ENCODE data around the gene TRUB2. TPM values are rescaled to one million over a fixed set of nuclear protein-coding genes. Genes with fewer than 3 reads are reported as not detected.

Gene TRUB2
- total and polyA plus RNA-seq, 4 donors = 9.8 to 14.3 (median 11.4) TPM

DNA sequence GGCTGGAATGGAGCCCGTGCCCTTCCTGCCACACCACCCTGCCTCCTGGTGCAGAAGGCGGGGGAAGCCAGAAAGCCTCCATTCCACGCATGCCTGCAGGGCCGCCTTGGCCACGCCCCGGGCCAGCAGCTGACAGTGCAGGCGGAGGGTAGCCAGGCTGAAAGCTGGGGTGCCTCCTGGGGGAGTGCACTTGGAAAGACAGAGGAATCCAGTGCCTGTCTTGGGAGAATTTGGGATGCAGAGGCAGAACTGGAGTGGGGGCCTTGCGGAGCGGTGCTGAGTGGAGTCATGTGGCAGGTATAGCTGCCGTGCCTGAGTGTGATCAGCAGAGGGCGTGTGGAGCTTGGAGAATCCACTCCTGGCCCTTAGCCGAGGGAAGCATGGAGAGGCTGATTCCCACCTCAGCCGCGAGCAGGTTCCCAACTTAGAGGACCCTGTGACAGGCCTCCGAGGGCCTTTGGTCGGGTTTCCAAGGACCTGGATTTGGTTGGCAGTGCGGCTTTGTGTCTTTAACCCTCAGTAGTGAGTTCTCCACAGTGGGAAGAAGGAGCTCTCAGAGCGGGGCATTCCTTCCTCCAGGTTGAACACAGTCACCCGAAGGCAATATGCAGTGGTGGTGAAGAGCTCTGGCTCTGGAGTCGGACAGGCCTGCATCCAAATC, 39.9 kb upstream of the TRUB2 start:
- no peaks in the 10 kb centered on the region for H3K27me3 ChIP-seq (ENCODE audit: control insufficient read depth in 1 of 2, insufficient read depth in 2 of 2, low read length in 1 of 2)
- H3K4me3 ChIP-seq (ENCODE audit: low read length in 2 of 2) = no peak overlapping the region
- H3K4me1 ChIP-seq (ENCODE audit: control insufficient read depth in 1 of 2, insufficient read depth in 2 of 2, low read length in 2 of 2) = no peaks in the 10 kb centered on the region
- intact Hi-C loops (cut with DNase I) = loop anchor here in 1 of 2 donors (5.0 kb wide), 1 partner anchor 55 kb away; no protein-coding TSS in a partner anchor
- no peak overlapping the region for H3K27ac ChIP-seq (ENCODE audit: low read depth in 1 of 2, low read length in 2 of 2)
- peaks cover 0 to 1% of the 10 kb centered on the region in 2 donors for H3K36me3 ChIP-seq (ENCODE audit: control insufficient read depth in 1 of 2, insufficient read depth in 2 of 2, low read length in 1 of 2)
- no peaks in the 10 kb centered on the region for H3K9me3 ChIP-seq (ENCODE audit: control insufficient read depth, low read length)
- WGBS, 2 donors = 6 to 7% methylated on average over 20 of the region's 20 CpGs
- DNase-seq (peak; percentile 90 to 91), ATAC-seq (ENCODE audit: low FRiP score) (peak; percentile 94)

DNA sequence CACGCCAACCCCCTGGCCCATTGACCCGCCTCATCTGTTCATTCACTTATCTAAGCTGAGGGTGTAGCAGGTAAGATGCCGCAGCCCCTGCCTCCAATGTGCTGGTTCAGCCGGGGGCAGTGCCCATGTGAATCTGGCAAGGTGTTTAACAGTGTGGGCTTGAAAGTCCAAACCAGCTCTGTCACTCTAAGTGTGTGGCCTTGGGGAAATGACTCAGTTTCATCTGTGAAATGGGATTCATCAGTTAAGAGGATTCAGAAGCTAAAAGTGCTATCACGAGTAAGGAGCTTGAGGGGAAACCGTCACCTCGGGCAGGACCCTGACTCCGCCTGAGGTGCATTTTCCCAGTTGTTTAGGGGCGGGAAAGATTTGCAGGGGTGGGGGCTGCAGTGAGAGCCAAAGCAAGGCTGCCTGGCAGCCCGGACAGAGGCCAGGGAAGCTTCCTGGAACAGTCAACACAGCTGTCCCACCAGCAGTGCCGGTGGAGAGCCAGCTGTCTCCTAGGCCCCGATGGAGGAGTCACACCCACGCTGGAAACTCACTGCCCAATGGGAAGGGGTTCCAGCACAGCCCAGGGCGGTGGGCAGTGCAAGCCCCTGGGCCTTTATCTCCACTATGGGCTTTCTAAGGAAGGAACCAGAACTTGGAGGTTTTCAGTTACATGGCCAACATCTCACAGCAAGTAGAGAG, 39.2 kb upstream of the TRUB2 start:
- no peaks in the 10 kb centered on the region for H3K27me3 ChIP-seq (ENCODE audit: control insufficient read depth in 1 of 2, insufficient read depth in 2 of 2, low read length in 1 of 2)
- H3K4me1 ChIP-seq (ENCODE audit: control insufficient read depth in 1 of 2, insufficient read depth in 2 of 2, low read length in 2 of 2) = no peaks in the 10 kb centered on the region
- 44 to 48% methylated on average over 14 of the region's 14 CpGs for WGBS, 2 donors
- no peak for DNase-seq
- ATAC-seq (ENCODE audit: low FRiP score) = no peak
- H3K4me3 ChIP-seq (ENCODE audit: low read length in 2 of 2) = no peak overlapping the region
- intact Hi-C loops (cut with DNase I) = loop anchor here in 1 of 2 donors (5.0 kb wide), 1 partner anchor 56 kb away; no protein-coding TSS in a partner anchor
- H3K27ac ChIP-seq (ENCODE audit: low read depth in 1 of 2, low read length in 2 of 2) = peak overlapping the region in 1 of 2 donors; percentile 29
- no peaks in the 10 kb centered on the region for H3K9me3 ChIP-seq (ENCODE audit: control insufficient read depth, low read length)
- peaks cover 0 to 1% of the 10 kb centered on the region in 2 donors for H3K36me3 ChIP-seq (ENCODE audit: control insufficient read depth in 1 of 2, insufficient read depth in 2 of 2, low read length in 1 of 2)

DNA sequence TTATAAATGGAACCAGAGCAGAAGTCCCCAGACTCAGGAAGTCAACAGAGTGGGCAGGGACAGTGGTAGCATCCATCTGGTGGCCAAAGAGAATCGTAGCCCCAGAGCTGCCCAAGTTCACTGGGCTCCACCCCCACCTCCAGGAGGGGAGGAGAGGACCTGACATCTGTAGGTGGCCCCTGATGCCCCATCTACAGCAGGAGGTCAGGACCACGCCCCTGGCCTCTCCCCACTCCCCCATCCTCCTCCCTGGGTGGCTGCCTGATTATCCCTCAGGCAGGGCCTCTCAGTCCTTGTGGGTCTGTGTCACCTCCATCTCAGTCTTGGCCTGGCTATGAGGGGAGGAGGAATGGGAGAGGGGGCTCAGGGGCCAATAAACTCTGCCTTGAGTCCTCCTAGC, 38.6 kb upstream of the TRUB2 start:
- Histone ChIP-seq H3K4me3 (ENCODE audit: low read length in 2 of 2) (no peak overlapping the region), H3K27ac (ENCODE audit: low read depth in 1 of 2, low read length in 2 of 2) (no peak overlapping the region), H3K27me3 (ENCODE audit: control insufficient read depth in 1 of 2, insufficient read depth in 2 of 2, low read length in 1 of 2) (no peaks in the 10 kb centered on the region), H3K36me3 (ENCODE audit: control insufficient read depth in 1 of 2, insufficient read depth in 2 of 2, low read length in 1 of 2) (peaks cover 0 to 1% of the 10 kb centered on the region in 2 donors), H3K4me1 (ENCODE audit: control insufficient read depth in 1 of 2, insufficient read depth in 2 of 2, low read length in 2 of 2) (no peaks in the 10 kb centered on the region), H3K9me3 (ENCODE audit: control insufficient read depth, low read length) (no peaks in the 10 kb centered on the region)
- WGBS, 2 donors = 69 to 71% methylated on average over 2 of the region's 2 CpGs
- ATAC-seq (ENCODE audit: low FRiP score) (no peak), DNase-seq (no peak)
- intact Hi-C loops (cut with DNase I) = loop anchor here in 1 of 2 donors (5.0 kb wide), 1 partner anchor 56 kb away; no protein-coding TSS in a partner anchor

DNA sequence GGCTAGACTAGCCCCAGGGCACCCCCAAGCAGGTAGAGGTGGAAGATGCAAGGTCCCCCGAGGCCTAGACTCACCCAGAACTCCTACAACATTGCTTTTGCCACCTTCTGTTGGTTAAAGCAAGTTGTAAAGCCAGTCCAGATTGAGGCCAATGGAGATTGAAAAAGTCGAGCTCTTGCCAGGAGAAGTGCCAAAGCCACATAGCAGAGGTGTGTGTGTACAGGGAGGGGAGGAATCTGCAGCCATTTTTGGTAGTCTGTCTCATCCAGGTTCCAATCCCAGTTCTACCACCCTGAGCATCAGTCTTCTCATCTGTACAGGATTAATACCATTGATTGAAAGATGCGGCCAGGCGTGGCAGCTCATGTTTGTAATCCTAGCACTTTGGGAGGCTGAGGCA, 36.6 kb upstream of the TRUB2 start:
- H3K27ac ChIP-seq (ENCODE audit: low read depth in 1 of 2, low read length in 2 of 2) = no peak overlapping the region
- 74 to 78% methylated on average over 4 of the region's 4 CpGs for WGBS, 2 donors
- no peaks in the 10 kb centered on the region for H3K9me3 ChIP-seq (ENCODE audit: control insufficient read depth, low read length)
- no peak overlapping the region for H3K4me3 ChIP-seq (ENCODE audit: low read length in 2 of 2)
- DNase-seq = no peak
- no peaks in the 10 kb centered on the region for H3K27me3 ChIP-seq (ENCODE audit: control insufficient read depth in 1 of 2, insufficient read depth in 2 of 2, low read length in 1 of 2)
- H3K4me1 ChIP-seq (ENCODE audit: control insufficient read depth in 1 of 2, insufficient read depth in 2 of 2, low read length in 2 of 2) = no peaks in the 10 kb centered on the region
- intact Hi-C loops (cut with DNase I) = no loop called here
- no peak for ATAC-seq (ENCODE audit: low FRiP score)
- H3K36me3 ChIP-seq (ENCODE audit: control insufficient read depth in 1 of 2, insufficient read depth in 2 of 2, low read length in 1 of 2) = peaks cover 0 to 3% of the 10 kb centered on the region in 2 donors

DNA sequence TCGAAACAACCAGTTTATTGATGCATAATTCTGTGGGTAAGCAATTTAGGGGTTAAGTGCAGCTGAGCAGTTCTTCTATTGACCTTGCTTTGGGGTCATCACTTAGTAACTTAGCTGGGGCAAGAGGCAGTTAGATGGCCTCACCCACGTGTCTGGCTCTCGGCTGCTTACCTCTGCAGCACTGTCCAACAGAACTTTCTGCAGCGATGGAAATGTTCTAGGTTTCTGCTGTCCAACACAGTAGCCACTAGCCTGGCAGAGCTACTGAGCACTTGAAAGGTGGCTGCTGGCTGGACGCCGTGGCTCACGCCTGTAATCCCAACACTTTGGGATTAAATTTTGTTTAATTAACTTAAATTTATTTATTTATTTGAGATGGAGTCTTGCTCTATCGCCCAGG, 35.8 kb upstream of the TRUB2 start:
- WGBS, 2 donors = 75 to 80% methylated on average over 8 of the region's 8 CpGs
- Histone ChIP-seq H3K27ac (ENCODE audit: low read depth in 1 of 2, low read length in 2 of 2) (no peak overlapping the region), H3K36me3 (ENCODE audit: control insufficient read depth in 1 of 2, insufficient read depth in 2 of 2, low read length in 1 of 2) (peaks cover 0 to 3% of the 10 kb centered on the region in 2 donors), H3K4me3 (ENCODE audit: low read length in 2 of 2) (no peak overlapping the region), H3K9me3 (ENCODE audit: control insufficient read depth, low read length) (no peaks in the 10 kb centered on the region), H3K27me3 (ENCODE audit: control insufficient read depth in 1 of 2, insufficient read depth in 2 of 2, low read length in 1 of 2) (no peaks in the 10 kb centered on the region), H3K4me1 (ENCODE audit: control insufficient read depth in 1 of 2, insufficient read depth in 2 of 2, low read length in 2 of 2) (no peaks in the 10 kb centered on the region)
- ATAC-seq (ENCODE audit: low FRiP score) (no peak), DNase-seq (no peak)
- intact Hi-C loops (cut with DNase I) = no loop called here

DNA sequence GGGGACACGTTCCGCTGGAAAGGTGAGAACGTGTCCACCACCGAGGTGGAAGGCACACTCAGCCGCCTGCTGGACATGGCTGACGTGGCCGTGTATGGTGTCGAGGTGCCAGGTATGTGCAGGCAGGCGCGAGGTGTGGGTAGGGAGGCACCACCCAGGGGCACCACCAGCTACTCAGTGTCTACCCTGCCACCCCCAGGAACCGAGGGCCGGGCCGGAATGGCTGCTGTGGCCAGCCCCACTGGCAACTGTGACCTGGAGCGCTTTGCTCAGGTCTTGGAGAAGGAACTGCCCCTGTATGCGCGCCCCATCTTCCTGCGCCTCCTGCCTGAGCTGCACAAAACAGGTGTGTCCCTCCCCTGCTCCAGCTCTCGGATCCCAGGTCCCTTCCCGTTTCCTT, 33.2 kb upstream of the TRUB2 start:
- no peaks in the 10 kb centered on the region for H3K27me3 ChIP-seq (ENCODE audit: control insufficient read depth in 1 of 2, insufficient read depth in 2 of 2, low read length in 1 of 2)
- ATAC-seq (ENCODE audit: low FRiP score) (no peak), DNase-seq (no peak)
- H3K27ac ChIP-seq (ENCODE audit: low read depth in 1 of 2, low read length in 2 of 2) = no peak overlapping the region
- 94 to 95% methylated on average over 19 of the region's 19 CpGs for WGBS, 2 donors
- no peak overlapping the region for H3K4me3 ChIP-seq (ENCODE audit: low read length in 2 of 2)
- no peaks in the 10 kb centered on the region for H3K9me3 ChIP-seq (ENCODE audit: control insufficient read depth, low read length)
- no peaks in the 10 kb centered on the region for H3K4me1 ChIP-seq (ENCODE audit: control insufficient read depth in 1 of 2, insufficient read depth in 2 of 2, low read length in 2 of 2)
- intact Hi-C loops (cut with DNase I) = no loop called here
- peaks cover 0 to 3% of the 10 kb centered on the region in 2 donors for H3K36me3 ChIP-seq (ENCODE audit: control insufficient read depth in 1 of 2, insufficient read depth in 2 of 2, low read length in 1 of 2)

DNA sequence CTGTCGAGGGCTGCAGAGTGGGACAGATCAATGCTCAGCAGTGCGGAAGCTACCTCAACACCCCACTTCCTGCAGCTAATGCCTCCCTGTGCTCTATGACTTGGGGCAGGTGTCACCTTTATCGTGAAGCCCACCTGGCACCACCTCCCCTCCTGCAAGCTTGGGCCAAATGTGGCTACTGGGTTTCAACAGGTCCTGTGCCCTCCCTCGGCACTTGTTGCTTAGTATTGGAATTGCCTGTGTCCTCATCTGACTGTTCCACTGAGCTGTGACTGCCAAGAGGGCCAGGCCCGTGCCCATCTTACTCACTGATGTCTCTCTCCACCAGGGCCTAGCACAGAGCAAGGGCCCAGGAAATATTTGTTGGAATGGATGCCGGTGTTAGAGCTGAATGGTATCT, 27.5 kb upstream of the TRUB2 start:
- Histone ChIP-seq H3K27ac (ENCODE audit: low read depth in 1 of 2, low read length in 2 of 2) (no peak overlapping the region), H3K27me3 (ENCODE audit: control insufficient read depth in 1 of 2, insufficient read depth in 2 of 2, low read length in 1 of 2) (no peaks in the 10 kb centered on the region), H3K4me3 (ENCODE audit: low read length in 2 of 2) (no peak overlapping the region), H3K4me1 (ENCODE audit: control insufficient read depth in 1 of 2, insufficient read depth in 2 of 2, low read length in 2 of 2) (no peaks in the 10 kb centered on the region), H3K9me3 (ENCODE audit: control insufficient read depth, low read length) (no peaks in the 10 kb centered on the region), H3K36me3 (ENCODE audit: control insufficient read depth in 1 of 2, insufficient read depth in 2 of 2, low read length in 1 of 2) (peaks cover 0 to 11% of the 10 kb centered on the region in 2 donors)
- WGBS, 2 donors = 93 to 94% methylated on average over 6 of the region's 6 CpGs
- intact Hi-C loops (cut with DNase I) = loop anchor here in 1 of 2 donors (10.0 kb wide), 1 partner anchor 55 kb away; no protein-coding TSS in a partner anchor
- no peak for DNase-seq
- no peak for ATAC-seq (ENCODE audit: low FRiP score)

DNA sequence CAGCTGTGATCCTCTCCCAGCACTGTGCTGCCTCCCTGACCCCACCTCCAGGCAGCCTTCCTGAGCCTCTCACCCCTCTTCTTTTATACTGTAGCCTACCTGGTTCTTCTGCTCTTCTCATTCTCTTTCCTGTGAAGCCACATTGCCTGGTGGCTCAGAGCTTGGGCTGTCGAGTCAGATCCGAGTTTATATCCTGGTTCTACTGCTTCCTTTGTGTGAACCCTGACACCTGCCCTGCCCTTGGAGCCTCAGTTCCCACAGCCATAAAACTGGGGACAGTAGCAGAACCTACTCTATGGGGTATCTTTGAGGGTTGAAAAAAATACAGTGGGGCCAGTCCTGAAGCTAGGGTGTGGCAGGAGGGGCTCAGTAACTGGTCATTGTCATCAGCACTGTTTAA, 26.9 kb upstream of the TRUB2 start:
- intact Hi-C loops (cut with DNase I) = loop anchor here in 1 of 2 donors (10.0 kb wide), 1 partner anchor 54 kb away; no protein-coding TSS in a partner anchor
- DNase-seq = no peak
- H3K36me3 ChIP-seq (ENCODE audit: control insufficient read depth in 1 of 2, insufficient read depth in 2 of 2, low read length in 1 of 2) = peaks cover 0 to 11% of the 10 kb centered on the region in 2 donors
- H3K4me3 ChIP-seq (ENCODE audit: low read length in 2 of 2) = no peak overlapping the region
- no peak for ATAC-seq (ENCODE audit: low FRiP score)
- H3K4me1 ChIP-seq (ENCODE audit: control insufficient read depth in 1 of 2, insufficient read depth in 2 of 2, low read length in 2 of 2) = no peaks in the 10 kb centered on the region
- H3K27me3 ChIP-seq (ENCODE audit: control insufficient read depth in 1 of 2, insufficient read depth in 2 of 2, low read length in 1 of 2) = no peaks in the 10 kb centered on the region
- no peaks in the 10 kb centered on the region for H3K9me3 ChIP-seq (ENCODE audit: control insufficient read depth, low read length)
- H3K27ac ChIP-seq (ENCODE audit: low read depth in 1 of 2, low read length in 2 of 2) = no peak overlapping the region
- WGBS, 2 donors = 85% methylated on average over 2 of the region's 2 CpGs
